C4-2B (cell line): ENCODE results near the gene ECT2L.

Source experiments
- H3K27ac ChIP-seq: fragments of 450-650 bp; 2 replicates; pipeline ENCODE4 v1.5.1; 2017
- CTCF ChIP-seq: fragments of 450-650 bp; conservative IDR thresholded peaks from 2 replicates; pipeline ENCODE4 v1.5.1; 2017; ENCODE audit warnings: mild to moderate bottlenecking
- ZFX ChIP-seq: fragments of 450-650 bp; IDR thresholded peaks from 2 replicates; pipeline ENCODE4 v1.6.1; 2017

Gene ECT2L

GRCh38 chr6:138787138-138787537 lies 8.7 kb upstream of the ECT2L start:
- no peak overlapping the region for H3K27ac ChIP-seq
- no peak for TF ChIP-seq CTCF
- no peak for TF ChIP-seq ZFX

DNA sequence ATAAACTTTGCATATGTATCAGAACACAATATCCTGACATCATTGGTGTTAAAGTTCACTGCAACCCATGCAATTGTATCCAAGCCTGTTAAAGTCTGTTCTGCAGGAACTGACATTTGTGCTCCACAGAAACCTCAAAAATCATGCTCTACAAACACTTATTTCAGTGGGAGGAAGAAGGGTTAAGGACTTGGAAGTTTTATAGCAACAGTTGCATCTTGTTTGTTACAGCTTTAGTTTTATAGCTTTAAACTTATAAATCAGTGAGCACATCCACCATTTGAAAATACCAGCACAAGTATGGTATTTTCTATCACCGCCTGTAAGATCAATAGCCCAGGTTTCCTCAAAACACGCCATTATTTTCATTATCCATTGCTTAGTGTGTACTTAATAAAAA lies 884 bp downstream of the ECT2L start:
- no peak for TF ChIP-seq ZFX
- no peak for TF ChIP-seq CTCF
- H3K27ac ChIP-seq: no peak overlapping the region

GRCh38 chr6:138797806-138798446 lies 2.0 kb downstream of the ECT2L start:
- no peak overlapping the region for H3K27ac ChIP-seq
- no peak for TF ChIP-seq CTCF

DNA sequence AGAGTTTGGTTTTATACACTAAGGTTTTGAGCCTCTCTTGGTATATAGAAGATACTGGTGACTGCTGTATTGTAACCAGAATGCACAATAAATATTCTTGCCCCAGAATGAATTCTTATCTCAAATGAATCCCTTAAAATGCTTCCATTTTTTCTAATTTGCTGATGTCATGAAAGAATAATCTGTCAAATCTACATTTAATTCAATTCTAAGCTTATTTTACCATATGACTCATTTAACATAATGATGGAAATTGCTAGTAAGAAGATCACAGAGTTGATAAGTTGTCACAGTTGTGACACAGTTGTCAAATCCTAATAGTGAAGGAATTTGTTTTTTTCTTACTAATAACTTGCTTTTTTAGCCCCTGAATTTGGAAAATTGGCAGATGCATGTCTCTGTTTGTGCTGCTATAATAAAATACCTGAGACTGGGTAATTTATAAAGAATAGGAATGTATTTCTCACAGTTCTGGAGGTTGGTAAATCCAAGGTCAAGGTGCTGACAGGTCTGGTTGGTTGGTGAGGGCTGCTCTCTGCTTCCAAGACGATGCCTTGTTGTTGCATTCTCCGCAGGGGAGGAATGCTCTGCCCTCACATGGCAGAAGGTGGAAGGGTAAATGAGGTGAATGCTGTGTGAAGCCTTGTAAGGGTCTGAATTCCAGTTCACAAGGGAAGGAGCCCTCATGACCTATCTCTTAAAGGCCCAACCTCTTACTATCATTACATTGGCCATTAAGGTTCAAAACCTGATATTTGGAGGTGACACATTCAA lies 4.7 kb downstream of the ECT2L start:
- no peak overlapping the region for H3K27ac ChIP-seq
- TF ChIP-seq CTCF: peak; percentile 13; the same call in 1 of the 2 replicates
- TF ChIP-seq ZFX: no peak

DNA sequence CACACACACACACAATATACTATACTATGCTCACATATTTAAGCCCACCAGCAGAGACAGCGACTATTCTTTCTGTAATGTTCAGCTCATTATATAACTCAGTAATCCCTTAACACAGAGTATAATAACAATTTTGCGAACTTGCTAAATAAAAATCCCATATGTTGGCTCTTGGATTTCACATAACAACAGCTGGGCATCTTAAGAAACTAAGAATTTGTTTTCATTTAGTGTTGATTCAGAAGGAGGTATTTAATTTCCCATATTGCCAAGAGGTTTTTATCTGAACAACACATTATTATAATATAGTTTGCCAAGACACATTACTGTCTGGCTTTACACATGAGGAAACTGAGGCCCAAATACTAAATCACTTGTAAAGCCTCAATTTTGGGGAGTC lies 7.4 kb downstream of the ECT2L start:
- TF ChIP-seq ZFX: no peak
- no peak for TF ChIP-seq CTCF
- H3K27ac ChIP-seq: no peak overlapping the region

DNA sequence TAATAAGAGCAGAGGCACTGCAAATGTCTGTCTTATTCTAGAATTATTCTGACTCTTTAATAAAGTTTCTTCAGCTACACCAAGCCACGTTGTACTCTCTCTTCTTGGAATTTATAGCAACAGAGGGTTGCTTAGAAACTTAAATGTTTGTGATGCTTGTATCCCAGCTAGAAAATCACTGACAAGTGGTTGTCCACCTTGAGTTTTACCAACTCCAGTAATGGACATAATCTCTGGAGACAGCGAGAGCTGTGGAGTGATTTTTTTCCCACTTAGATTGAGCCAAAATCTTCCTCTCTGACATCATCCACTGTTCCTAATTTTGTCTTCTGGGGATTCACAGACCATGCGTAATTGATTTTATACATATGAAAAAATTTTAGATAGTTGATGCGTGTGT lies 8.0 kb downstream of the ECT2L start:
- H3K27ac ChIP-seq: no peak overlapping the region
- no peak for TF ChIP-seq ZFX
- no peak for TF ChIP-seq CTCF

DNA sequence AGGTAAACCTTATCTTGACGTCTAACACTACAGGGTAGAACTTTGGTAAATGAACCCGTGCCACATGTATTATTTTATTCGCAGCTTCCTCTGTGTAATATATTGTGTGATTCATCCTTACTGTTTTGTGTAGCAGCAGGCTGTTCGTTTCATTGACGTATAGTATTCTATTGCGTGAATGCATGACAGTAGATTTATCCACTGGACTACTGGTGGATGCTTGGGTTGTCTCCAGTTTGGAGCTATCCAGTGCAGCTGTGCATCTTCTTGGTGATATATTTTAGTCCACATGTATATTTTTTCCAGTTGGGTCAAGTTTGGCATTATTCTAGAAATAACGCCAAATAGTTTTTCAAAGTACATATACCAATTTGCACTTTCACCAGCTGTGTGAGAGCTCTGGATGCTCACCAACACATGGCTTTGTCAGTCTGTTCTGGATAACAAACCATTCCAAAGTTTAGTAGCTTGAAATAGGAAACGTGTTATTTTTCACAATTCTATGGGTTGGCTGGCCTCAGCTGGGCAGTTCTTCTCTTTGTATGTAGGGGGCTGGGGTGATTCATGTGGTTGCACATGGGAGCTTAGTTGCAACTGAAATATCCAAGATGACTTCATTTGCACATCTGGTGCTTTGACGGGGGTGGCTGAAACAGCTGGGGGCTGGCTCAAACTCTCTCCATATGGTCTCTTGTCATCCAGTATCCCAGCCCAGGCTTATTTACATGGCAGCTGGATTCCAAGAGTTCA lies 9.3 kb downstream of the ECT2L start:
- H3K27ac ChIP-seq: no peak overlapping the region
- TF ChIP-seq CTCF (no peak), ZFX (no peak)
